CD4-positive, alpha-beta T cell treated with Interleukin-15 for 1 hour (primary cell): ENCODE measurements around the gene AGAP3.

Source experiments
- DNase-seq: peaks from one replicate; pipeline ENCODE4 v3.0.0-alpha.2; 2020

Gene AGAP3

GRCh38 chr7:151088856-151089699, 2.8 kb downstream of the AGAP3 start:
- DNase-seq = peak; percentile 83

- no peak for DNase-seq
These were observed 3.8 kb downstream of the AGAP3 start for GRCh38 chr7:151089893-151090730.

- no peak for DNase-seq
These were observed 4.7 kb downstream of the AGAP3 start for GRCh38 chr7:151091003-151091402.

GRCh38 chr7:151091431-151091830, 5.2 kb downstream of the AGAP3 start:
- no peak for DNase-seq

GRCh38 chr7:151091988-151092387, 5.7 kb downstream of the AGAP3 start:
- DNase-seq = no peak

GRCh38 chr7:151093748-151094147, 7.5 kb downstream of the AGAP3 start:
- no peak for DNase-seq

GRCh38 chr7:151094675-151095074, 8.4 kb downstream of the AGAP3 start:
- no peak for DNase-seq

- no peak for DNase-seq
These were observed 9.0 kb downstream of the AGAP3 start for GRCh38 chr7:151095123-151095797.

- no peak for DNase-seq
These were observed 9.7 kb downstream of the AGAP3 start for GRCh38 chr7:151095828-151096475.

GRCh38 chr7:151099486-151100211, 13.4 kb downstream of the AGAP3 start:
- no peak for DNase-seq

GRCh38 chr7:151100921-151101320, 14.6 kb downstream of the AGAP3 start:
- no peak for DNase-seq

- DNase-seq = no peak
These were observed 15.5 kb downstream of the AGAP3 start for GRCh38 chr7:151101621-151102396.

- DNase-seq = no peak
These were observed 16.7 kb downstream of the AGAP3 start for GRCh38 chr7:151102991-151103390.

- DNase-seq = no peak
These were observed 17.7 kb downstream of the AGAP3 start for GRCh38 chr7:151103973-151104372.

- DNase-seq = no peak
These were observed 18.3 kb downstream of the AGAP3 start for GRCh38 chr7:151104411-151105235.

GRCh38 chr7:151107882-151108281, 21.6 kb downstream of the AGAP3 start:
- no peak for DNase-seq

GRCh38 chr7:151109094-151110048, 23.1 kb downstream of the AGAP3 start:
- DNase-seq = no peak

GRCh38 chr7:151110236-151110940, 24.1 kb downstream of the AGAP3 start:
- no peak for DNase-seq
